ENCODE measurements around the gene FBXL20.

Gene FBXL20

GRCh38 chr17:39208893-39209292 lies 192.5 kb downstream of the FBXL20 start:
- no peak overlapping the region for H3K4me3 ChIP-seq (ENCODE audit: low read depth, low read length)

- H3K4me3 ChIP-seq (ENCODE audit: low read depth, low read length), result no peak overlapping the region
These were observed 193.3 kb downstream of the FBXL20 start for GRCh38 chr17:39208136-39208535.

- H3K4me3 ChIP-seq (ENCODE audit: low read depth, low read length), result no peak overlapping the region
These were observed 196.3 kb downstream of the FBXL20 start for GRCh38 chr17:39205112-39205526.

GRCh38 chr17:39204245-39204644 lies 197.2 kb downstream of the FBXL20 start:
- H3K4me3 ChIP-seq (ENCODE audit: low read depth, low read length), result no peak overlapping the region

All from iPS-11a (cell line).